ENCODE results near the gene JAKMIP2.
"Not testable (repeated sequence)": the region's sequence is repeated elsewhere in the genome, so short reads cannot be mapped to it uniquely, and the experiment has no call there.

The JAKMIP2 gene

DNA sequence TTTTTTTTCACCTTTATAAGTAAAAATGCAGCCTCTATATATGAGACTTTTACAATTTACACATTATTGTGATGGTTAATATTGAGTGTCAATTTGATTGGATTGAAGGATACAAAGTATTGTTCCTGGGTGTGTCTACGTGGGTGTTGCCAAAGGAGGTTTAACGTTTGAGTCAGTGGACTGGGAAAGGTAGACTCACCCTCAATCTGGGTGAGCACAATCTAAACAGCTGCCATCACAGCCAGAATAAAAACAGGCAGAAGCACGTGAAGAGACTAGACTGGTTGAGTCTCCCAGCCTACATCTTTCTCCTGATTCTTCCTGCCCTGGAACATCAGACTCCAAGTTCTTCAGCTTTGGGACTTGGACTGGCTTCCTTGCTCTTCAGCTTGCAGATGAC lies 139.9 kb downstream of the JAKMIP2 start:
- DNase-seq: no peak

DNA sequence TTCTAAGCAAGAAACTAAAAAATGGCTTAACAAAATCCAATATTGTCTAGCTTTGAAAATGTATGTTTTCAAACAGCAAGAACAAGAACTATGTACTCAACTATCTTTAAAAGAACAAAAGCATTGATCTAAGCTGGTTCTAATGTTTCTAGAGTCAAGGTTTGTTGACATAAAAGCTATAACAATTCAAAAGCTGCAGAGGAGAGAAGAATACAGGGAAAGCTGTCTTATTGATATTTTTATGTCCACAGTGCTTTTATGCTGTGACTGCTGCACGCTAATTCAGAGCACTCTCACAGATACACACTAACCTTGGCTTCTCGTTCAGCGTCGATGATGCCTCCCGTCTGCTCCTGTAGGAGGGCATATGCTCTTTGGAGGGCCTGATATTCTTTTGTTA lies 143.2 kb downstream of the JAKMIP2 start:
- no peak for DNase-seq

- no peak for DNase-seq
These were observed 145.9 kb downstream of the JAKMIP2 start for GRCh38 chr5:147636729-147636984.

DNA sequence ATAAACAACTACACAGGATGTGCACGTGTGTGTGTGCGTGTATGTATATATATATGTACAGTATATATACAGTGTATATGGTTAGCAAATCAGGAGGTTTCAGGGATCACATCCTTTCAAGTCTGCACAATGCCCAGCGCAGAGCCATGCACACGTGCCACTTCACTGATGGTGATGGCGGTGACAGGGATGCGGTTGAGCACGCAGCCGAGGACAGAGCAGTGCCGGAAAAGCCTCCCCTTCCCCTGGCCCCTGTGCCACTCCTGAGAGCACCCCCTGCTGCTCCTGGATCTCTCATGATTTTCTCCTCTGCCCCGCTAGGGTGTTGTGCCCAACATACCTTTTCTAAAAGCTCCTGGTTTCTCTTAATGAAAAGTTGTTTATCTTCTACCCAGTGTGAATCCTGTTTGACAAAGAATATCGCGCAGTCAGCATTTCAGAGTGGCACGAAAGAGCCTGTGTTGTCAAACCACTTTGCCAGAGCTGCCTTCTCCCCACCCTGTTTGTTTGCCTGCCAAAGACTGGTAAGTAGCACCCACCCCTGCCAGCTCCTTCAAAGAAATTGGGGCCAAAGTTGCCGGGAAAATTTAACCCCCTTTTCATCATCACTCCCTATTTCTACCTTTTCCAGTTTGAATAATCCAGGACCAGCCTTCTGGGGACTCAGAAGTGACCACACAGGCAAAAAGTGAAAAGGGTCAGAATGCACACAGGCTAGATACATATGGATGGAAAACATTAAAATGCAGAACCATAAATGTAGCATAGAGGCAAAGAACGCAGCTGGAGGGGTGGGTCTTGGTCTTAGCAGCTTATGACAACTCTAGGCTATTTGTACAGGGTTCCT lies 146.4 kb downstream of the JAKMIP2 start:
- no peak for DNase-seq

DNA sequence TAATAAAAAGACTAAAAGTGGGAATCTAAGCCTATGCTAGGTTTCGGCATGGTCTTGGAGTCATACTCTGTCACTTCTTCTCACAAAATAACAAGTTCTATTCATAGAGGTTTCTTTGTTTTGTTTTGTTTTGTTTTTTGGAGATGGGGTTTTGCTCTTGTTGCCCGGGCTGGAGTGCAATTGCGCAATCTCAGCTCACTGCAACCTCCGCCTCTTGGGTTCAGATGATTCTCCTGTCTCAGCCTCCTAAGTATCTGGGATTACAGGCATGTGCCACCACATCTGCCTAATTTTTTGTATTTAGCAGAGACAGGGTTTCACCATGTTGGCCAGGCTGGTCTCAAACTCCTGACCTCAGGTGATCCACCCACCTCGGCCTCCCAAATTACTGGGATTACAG lies 147.1 kb downstream of the JAKMIP2 start:
- DNase-seq: not testable (repeated sequence)

DNA sequence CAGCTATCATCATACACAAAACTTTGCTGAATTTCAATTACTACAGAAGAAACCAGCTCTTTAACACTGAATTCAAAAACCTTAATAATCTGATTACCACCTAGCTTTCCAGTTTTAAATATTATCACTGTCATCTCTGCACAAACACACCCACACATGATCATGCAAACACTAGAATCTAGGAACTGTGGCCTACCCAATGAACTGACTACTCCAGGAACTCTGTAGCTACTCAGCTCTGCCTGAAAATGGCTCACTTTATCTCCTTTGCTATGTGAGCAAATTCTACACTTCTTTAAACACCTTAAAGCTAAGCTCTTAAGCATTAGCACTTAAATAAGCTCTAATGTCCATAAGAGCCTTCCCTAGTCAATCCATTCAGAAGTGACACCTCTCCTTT lies 149.4 kb downstream of the JAKMIP2 start:
- no peak for DNase-seq

DNA sequence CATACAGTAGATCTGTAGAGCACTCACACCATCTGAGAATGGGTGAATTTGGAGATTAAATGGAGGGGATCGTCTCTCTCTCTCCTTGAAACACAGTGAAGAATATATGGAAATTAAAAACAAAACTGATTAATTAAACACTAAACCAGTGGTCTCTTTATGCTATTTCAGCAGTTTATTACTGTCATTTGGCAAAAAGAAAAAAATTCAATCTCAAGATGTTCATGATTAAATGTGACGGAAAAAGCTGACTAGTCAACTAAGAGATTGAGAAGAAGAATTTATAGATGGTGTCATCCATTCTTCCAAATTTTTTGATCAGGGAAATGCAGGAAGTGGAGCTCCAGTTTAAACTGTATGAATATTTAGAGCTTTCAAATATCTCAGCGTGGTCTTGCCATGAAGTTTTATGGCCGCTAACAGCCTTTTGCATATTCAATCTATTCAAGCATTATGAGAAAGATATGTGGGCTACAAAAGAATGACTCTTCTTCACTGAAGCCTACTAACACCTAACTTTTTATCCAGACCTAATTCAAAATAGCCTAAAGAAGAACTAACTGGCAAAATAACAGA lies 151.0 kb downstream of the JAKMIP2 start:
- DNase-seq: no peak

GRCh38 chr5:147629196-147629595 lies 153.3 kb downstream of the JAKMIP2 start:
- DNase-seq: no peak

DNA sequence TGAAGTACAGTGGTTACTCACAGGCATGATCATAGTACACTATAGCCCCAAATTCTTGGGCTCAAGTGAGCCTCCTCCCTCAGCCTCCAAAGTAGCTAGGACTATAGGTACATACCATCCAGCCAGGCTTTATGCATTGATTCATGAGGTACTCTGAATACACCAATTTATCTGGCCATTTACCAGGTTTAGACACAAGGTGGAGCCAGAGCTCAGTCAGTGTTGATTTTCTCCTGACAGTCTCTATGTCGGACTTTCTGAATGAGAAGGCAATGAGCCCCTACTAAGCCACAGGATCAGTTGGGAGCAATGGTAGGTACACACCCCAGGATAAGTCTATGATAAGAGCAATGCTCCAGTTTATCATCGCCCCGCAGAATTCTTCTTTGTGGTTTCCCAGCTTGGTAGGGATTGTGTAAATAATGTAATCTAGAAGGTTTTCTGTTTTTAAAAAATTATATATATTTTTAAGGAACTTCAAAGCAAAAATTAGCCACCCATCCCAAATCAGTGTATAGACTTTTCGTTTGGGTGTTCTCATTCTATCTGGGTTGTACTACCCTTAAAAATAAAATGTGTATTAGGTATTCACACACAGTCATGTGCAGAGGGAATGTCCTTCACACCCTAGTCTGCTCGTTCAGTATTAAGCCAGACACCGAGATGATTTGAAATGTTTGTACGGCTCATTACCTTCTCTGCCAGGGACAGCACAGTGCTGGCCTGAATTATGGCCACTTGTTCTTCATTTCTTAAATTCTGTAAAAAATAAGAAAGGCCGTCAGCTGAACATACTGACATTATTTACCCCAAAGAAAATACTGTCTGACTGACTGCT lies 154.3 kb downstream of the JAKMIP2 start:
- DNase-seq: peak; percentile 95

DNA sequence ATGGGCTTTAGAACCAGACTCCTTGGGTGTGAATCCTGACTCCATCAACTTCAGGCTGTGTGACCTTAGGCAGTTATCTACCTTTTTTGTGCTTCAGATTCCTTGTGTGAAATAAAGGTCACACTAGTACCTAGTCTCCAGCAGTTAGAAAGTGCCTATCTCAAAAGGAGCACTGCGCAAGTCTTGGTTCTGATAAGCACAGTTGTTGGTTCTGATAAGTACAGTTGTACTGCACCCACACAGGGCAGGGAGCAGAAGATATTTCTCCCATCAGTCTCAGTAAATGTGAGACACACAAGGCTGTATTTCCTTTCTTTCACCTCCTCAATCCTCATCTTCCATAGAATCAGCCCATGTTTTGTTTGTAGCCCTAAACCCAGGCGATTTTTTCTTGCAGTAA lies 156.1 kb downstream of the JAKMIP2 start:
- DNase-seq: peak; percentile 90

DNA sequence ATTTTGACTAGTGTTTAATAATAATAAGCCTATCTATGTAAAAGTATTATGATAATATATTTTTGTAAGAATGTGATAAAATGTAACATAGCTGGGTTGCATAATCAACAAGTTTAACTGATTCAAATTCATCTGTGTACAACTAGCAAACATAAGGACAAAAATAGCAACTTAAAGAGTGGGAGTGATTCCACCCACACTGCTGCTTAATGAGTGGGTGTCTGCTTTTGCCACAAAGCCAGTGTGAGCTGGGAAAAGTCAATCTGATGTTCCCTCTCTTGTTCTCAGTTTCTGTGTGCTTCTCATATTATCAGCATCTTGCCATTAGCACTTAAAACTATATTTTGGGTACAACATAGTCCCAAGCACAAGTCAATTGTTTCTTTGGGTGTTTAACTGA lies 161.5 kb downstream of the JAKMIP2 start:
- DNase-seq: no peak

DNA sequence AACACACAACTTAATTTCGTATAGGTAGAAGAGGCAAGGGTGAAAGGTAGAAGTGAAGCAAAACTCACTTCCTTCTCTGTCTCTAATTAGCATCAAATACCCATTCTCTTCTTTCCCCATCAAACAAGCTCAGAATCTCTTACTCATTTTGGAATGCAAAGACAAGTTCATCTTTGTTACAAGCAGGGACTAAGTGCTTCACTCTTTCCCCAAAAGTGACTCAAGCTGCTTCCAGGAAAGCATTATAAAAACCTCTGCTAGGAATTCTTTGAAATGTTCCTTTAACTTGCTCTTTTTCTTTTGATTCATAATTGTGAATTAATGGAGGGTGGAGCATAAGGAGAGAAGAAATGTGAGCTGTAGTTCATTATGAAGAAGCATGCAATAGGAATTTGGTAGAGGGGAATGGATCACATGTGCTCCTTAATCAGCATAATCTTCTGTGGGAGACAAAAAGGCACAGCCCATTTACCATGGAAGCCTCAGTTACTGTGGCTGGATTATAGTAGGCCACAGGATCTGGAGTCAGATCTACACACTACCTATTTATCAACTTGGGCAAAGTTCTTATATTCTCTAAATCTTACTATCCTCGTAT lies 163.1 kb downstream of the JAKMIP2 start:
- DNase-seq: no peak

GRCh38 chr5:147617711-147618350 lies 164.7 kb downstream of the JAKMIP2 start:
- no peak for DNase-seq

GRCh38 chr5:147617191-147617606 lies 165.3 kb downstream of the JAKMIP2 start:
- DNase-seq: no peak

DNA sequence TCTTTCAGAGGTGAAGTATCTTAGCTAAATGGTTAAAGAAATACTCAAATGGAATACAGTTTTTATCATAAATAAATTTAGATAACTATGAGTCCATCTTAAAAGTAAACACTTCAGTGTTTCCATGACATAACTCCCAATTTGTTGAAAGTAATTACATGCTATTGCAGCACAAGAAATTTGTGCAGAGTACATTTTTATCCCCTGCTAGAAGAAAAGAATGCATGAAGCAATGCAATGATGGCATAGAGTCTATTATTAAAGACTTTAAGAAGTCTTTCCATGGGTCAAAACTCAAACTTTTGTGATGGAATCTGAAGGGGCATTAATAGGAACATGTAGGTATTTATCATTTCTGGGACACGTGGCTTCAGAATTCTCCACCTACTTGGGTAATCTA lies 166.1 kb downstream of the JAKMIP2 start:
- no peak for DNase-seq

DNA sequence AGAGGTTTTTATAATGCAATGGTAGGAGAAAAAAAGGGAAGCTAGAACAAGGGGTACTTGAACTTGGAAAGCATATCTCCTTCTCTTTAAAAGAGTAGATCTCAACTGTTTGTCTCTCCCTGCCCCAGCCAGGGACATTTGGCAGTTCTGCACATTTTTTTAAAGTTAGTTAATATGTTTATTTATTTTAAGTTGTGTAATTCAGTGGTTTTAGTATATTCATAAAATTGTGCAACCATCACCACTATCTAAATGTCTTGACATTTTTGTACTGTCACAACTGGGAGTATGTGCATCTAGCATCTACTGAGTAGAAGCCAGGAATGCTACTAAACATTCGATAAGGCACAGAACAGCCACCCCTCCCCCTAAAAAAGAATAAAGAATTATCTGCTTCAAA lies 169.2 kb downstream of the JAKMIP2 start:
- no peak for DNase-seq

- no peak for DNase-seq
These were observed 171.0 kb downstream of the JAKMIP2 start for GRCh38 chr5:147611483-147611882.

- DNase-seq: no peak
These were observed 171.7 kb downstream of the JAKMIP2 start for GRCh38 chr5:147610798-147611197.

GRCh38 chr5:147601652-147602051 lies 180.9 kb downstream of the JAKMIP2 start:
- DNase-seq: no peak

DNA sequence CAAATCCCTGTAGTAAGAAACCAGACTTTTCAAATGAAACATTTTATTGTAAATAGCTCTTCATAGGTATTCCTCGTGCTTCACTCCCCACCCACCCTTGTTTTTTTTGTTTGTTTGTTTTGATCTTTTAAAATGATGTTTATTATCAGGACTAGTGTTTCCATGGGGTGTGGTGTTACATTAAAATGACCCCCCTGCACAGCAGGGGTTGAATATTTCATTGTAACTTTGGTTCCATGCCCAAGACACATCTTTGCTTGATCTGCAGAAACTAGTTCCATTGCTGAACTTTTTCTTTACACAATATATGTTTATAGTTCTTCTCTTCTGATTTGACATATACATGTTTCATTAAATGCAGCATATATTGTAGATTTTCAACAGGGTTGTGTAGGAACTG lies 191.4 kb downstream of the JAKMIP2 start:
- no peak for DNase-seq

GRCh38 chr5:147590096-147590495 lies 192.4 kb downstream of the JAKMIP2 start:
- no peak for DNase-seq

- no peak for DNase-seq
These were observed 195.7 kb downstream of the JAKMIP2 start for GRCh38 chr5:147586832-147587231.

- no peak for DNase-seq
These were observed 196.3 kb downstream of the JAKMIP2 start for GRCh38 chr5:147586221-147586620.

Measured in hematopoietic multipotent progenitor cell treated with erythropoietin and hydrocortisone succinate and interleukin-3 and kit ligand, for 8 days (in vitro differentiated cells).